Naive thymus-derived CD4-positive, alpha-beta T cell (primary cell): ENCODE measurements around the gene KRTAP19-7. TPM values are rescaled to one million over a fixed set of nuclear protein-coding genes. Genes with fewer than 3 reads are reported as not detected.

ENCODE experiments used
- ATAC-seq: fragments of 150-1000 bp; cut with Tn5 transposase; 2 replicates; pipeline ENCODE4 v1.10.0; 2021; ENCODE audit warnings: mild to moderate bottlenecking, moderate library complexity
- CTCF ChIA-PET: fragments of 350-600 bp; sonication (Branson Sonifier 250); formaldehyde crosslinking; loops from one replicate; lab custom pipeline; 2021; ENCODE audit warnings: antibody characterized with exemption; lab: Charles Lee
- POLR2A ChIA-PET: fragments of 350-600 bp; sonication (Branson Sonifier 250); formaldehyde crosslinking; loops from one replicate; lab custom pipeline; 2021; ENCODE audit warnings: antibody characterized with exemption, inconsistent platforms; lab: Charles Lee
- DNase-seq, 9 donors: peaks; one replicate each; pipeline versions ENCODE4 v3.0.0 to v3.0.0-alpha.2; 2020 to 2022; ENCODE audit warnings: mixed read lengths in 1 of 9
- H3K27ac ChIP-seq: one replicate; pipeline ENCODE4 v1.7.0; 2013; ENCODE audit warnings: mild to moderate bottlenecking, low read depth, low read length, moderate library complexity
- H3K27me3 ChIP-seq, 2 donors: one replicate each; pipeline ENCODE4 v1.7.0; 2013; ENCODE audit warnings: low read length in 2 of 2, mild to moderate bottlenecking in 2 of 2, moderate library complexity in 2 of 2; ENCODE audit not compliant: control insufficient read depth in 2 of 2, insufficient read depth in 2 of 2
- H3K36me3 ChIP-seq, 3 experiments: 1 replicate in 2 of 3; 2 replicates in 1 of 3; pipeline ENCODE4 v1.7.0; 2013; ENCODE audit warnings: low read length in 3 of 3, mild to moderate bottlenecking in 3 of 3, moderate library complexity in 1 of 3; ENCODE audit not compliant: insufficient read depth in 3 of 3, control insufficient read depth in 2 of 3
- H3K4me1 ChIP-seq, 2 donors: one replicate each; pipeline ENCODE4 v1.7.0; 2013; ENCODE audit warnings: low read length in 2 of 2, mild to moderate bottlenecking in 2 of 2, moderate library complexity in 1 of 2; ENCODE audit not compliant: control insufficient read depth in 2 of 2, insufficient read depth in 2 of 2
- H3K4me3 ChIP-seq: 2 replicates; pipeline ENCODE4 v1.7.0; 2013; ENCODE audit warnings: mild to moderate bottlenecking, low read length
- H3K9me3 ChIP-seq, 3 experiments: 1 replicate in 2 of 3; 2 replicates in 1 of 3; pipeline ENCODE4 v1.7.0; 2013; ENCODE audit warnings: low read length in 3 of 3; ENCODE audit not compliant: control insufficient read depth in 2 of 3
- H3K27ac Mint-ChIP-seq, 9 donors: one replicate each; pipeline ENCODE4 v1.8.0; 2020 to 2022; ENCODE audit warnings: mixed read lengths in 9 of 9, mild to moderate bottlenecking in 8 of 9, moderate library complexity in 5 of 9, inconsistent platforms in 2 of 9
- H3K27me3 Mint-ChIP-seq, 5 donors: one replicate each; pipeline ENCODE4 v1.8.0; 2021 to 2022; ENCODE audit warnings: mixed read lengths in 5 of 5, mild to moderate bottlenecking in 1 of 5
- H3K36me3 Mint-ChIP-seq, 5 donors: one replicate each; pipeline ENCODE4 v1.8.0; 2020 to 2022; ENCODE audit warnings: mixed read lengths in 5 of 5, mild to moderate bottlenecking in 3 of 5, inconsistent platforms in 1 of 5
- H3K4me1 Mint-ChIP-seq, 7 donors: one replicate each; pipeline ENCODE4 v1.8.0; 2020 to 2022; ENCODE audit warnings: mixed read lengths in 7 of 7, mild to moderate bottlenecking in 3 of 7, inconsistent platforms in 1 of 7
- H3K4me3 Mint-ChIP-seq, 10 donors: one replicate each; pipeline ENCODE4 v1.8.0; 2020 to 2022; ENCODE audit warnings: mild to moderate bottlenecking in 10 of 10, mixed read lengths in 10 of 10, moderate library complexity in 6 of 10, inconsistent platforms in 2 of 10
- H3K9me3 Mint-ChIP-seq, 11 donors: one replicate each; pipeline ENCODE4 v1.8.0; 2020 to 2022; ENCODE audit warnings: mixed read lengths in 11 of 11, mild to moderate bottlenecking in 4 of 11, inconsistent platforms in 1 of 11, moderate library complexity in 1 of 11
- intact Hi-C, 2 donors: fragments of 100-400 bp; cut with micrococcal nuclease; formaldehyde crosslinking; loops; one replicate each; pipeline ENCODE4 v1.15.1; 2023
- polyA plus RNA-seq, 2 donors: library from polyadenylated mRNA; unstranded; fragments of 300-500 nt; fragmentation: Illumina TruSeq; gene quantifications; one replicate each; pipeline ENCODE4 v1.2.3, GENCODE V29; 2021
- total RNA-seq, 6 experiments: library from RNA in 5 of 6; stranded (reverse) in 5 of 6; gene quantifications; 1 replicate in 5 of 6; 2 replicates in 1 of 6; pipeline ENCODE4 v1.2.3 and lab custom pipeline; 2021 to 2026

Gene KRTAP19-7
- total and polyA plus RNA-seq, 7 experiments from 2014 or later: not detected

DNA sequence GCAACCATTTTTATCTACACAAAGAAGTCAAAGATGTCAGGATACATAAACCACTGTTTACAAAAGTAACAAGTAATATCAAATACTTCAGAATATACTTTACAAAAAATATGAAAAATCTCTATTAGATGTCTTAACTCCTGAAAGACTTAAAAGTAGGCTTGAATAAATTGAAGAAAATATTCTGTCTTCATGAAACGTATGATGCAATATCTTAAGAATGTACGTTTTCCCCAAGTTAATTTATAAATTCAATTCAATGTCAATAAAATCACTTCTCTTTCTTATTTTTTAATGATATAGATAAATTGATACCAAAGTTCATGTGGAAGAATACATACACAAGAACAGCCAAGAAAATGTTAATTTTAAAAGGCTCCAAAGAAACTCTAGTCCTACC, 6.0 kb downstream of the KRTAP19-7 start:
- Mint-ChIP-seq H3K27me3 (peaks cover 0 to 19% (median 8%) of the 10 kb centered on the region in 5 donors), H3K4me3 (no peak overlapping the region), H3K27ac (no peak overlapping the region), H3K9me3 (peaks cover 3 to 19% (median 5%) of the 10 kb centered on the region in 11 donors), H3K36me3 (no peaks in the 10 kb centered on the region), H3K4me1 (no peaks in the 10 kb centered on the region)
- no peak overlapping the region for H3K4me3 ChIP-seq
- intact Hi-C loops: no loop called here
- H3K4me1 ChIP-seq: no peaks in the 10 kb centered on the region
- ChIA-PET POLR2A (no interaction called here), CTCF (no interaction called here)
- ATAC-seq (no peak), DNase-seq (no peak)
- no peaks in the 10 kb centered on the region for H3K9me3 ChIP-seq
- H3K27me3 ChIP-seq: no peaks in the 10 kb centered on the region
- no peak overlapping the region for H3K27ac ChIP-seq
- no peaks in the 10 kb centered on the region for H3K36me3 ChIP-seq

DNA sequence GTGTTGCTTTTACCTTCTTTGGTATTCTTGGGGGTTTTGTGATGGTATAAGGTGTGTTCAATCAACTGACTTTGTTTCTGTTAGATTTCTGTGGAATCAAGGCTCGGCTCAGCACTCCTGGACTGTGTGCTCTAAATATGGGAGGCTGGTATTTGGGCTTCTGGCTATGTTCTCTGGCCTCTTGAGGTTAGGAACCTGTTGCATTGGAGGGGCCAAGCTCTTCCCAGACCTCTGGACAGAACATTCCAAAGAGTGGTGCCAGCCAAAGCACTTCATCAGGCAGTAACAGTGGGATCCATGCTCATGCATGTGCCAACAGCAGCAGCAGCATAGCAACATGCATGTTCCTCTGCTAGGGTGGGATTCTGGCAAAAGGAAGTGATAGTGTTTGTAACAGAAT, 8.3 kb downstream of the KRTAP19-7 start:
- Histone ChIP-seq H3K27ac (no peak overlapping the region), H3K4me1 (no peaks in the 10 kb centered on the region), H3K4me3 (no peak overlapping the region), H3K36me3 (no peaks in the 10 kb centered on the region), H3K27me3 (no peaks in the 10 kb centered on the region), H3K9me3 (no peaks in the 10 kb centered on the region)
- CTCF ChIA-PET: no interaction called here
- Mint-ChIP-seq H3K36me3 (no peaks in the 10 kb centered on the region), H3K27ac (no peak overlapping the region), H3K27me3 (peaks cover 0 to 24% (median 8%) of the 10 kb centered on the region in 5 donors), H3K9me3 (peaks cover 3 to 24% (median 7%) of the 10 kb centered on the region in 11 donors), H3K4me1 (no peaks in the 10 kb centered on the region), H3K4me3 (no peak overlapping the region)
- POLR2A ChIA-PET: no interaction called here
- ATAC-seq (no peak), DNase-seq (no peak)
- intact Hi-C loops: no loop called here

DNA sequence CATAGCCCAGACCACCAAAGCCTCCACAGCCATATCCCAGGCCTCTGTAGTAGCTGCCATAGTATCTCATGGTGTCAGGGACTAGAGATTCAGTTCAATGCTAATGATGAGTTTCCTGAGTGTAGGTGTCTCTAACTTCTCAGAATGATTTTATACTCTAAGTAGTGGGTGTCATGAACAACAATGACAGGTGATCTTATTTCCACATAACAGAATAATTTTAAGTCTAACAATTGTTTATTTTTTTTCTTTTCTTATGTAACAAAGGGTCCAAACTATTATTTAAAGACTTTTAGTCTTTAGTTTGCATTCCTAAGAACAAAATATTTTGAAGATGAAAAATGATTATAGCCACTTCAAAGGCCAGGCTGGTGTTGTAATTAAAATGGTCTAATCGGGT, 19.4 kb downstream of the KRTAP19-7 start, which contains the start of gene KRTAP19-6:
TSS of gene KRTAP19-6 (minus strand) at position 101 of the 400 bp plus-strand sequence. CDS start at position 70, 31 bp downstream.
- Mint-ChIP-seq H3K4me1 (no peaks in the 10 kb centered on the region), H3K27ac (no peak within 1 kb of the TSS), H3K36me3 (no peaks in the 10 kb centered on the region), H3K27me3 (no peaks in the 10 kb centered on the region), H3K9me3 (peaks cover 0 to 11% (median 2%) of the 10 kb centered on the region in 11 donors), H3K4me3 (no peak within 1 kb of the TSS)
- no peaks in the 10 kb centered on the region for H3K36me3 ChIP-seq
- ATAC-seq (no peak), DNase-seq (no peak)
- H3K4me3 ChIP-seq: no peak within 1 kb of the TSS
- H3K27ac ChIP-seq: no peak within 1 kb of the TSS
- no peaks in the 10 kb centered on the region for H3K27me3 ChIP-seq
- no peaks in the 10 kb centered on the region for H3K9me3 ChIP-seq
- POLR2A ChIA-PET: no interaction called here
- CTCF ChIA-PET: no interaction called here
- no peaks in the 10 kb centered on the region for H3K4me1 ChIP-seq
- intact Hi-C loops: no loop called here

DNA sequence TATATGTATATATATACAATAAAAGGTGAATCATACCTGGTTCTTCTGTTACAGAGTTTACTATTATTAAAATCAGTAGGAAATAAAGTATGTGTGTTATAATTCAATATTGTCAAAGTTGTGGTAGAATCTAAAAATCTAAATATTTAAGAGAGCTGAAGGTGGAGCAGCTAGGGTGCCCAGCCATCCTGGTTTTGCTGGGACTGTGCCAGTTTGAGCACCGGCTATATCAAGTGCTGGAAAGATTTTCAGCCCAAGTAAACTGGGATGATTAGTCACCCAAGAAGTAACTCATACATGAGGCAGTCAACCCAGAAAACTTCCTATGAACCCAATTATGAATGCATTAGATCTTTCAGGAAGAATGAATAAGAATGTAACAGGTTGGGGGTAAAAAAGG, 42.2 kb downstream of the KRTAP19-7 start:
- POLR2A ChIA-PET: no interaction called here
- no peak overlapping the region for H3K4me3 Mint-ChIP-seq

DNA sequence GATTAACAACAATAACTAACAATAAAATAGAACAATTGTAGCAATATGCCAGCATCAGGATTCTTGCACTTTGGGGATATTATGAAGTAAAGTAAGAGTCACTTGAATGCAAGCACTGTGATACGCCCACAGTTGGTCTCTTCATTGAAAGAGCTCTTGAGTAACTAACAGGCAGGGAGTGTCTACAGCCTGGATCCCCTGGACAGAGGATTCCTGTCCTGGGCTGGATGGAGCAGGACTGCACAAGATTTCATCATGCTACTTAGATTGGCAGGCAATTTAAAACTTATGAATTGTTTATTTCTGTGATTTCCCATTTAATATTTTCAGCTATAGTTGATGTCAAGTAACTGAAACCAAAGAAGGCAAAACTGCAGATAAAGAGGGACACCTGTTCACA, 45.4 kb downstream of the KRTAP19-7 start:
- Histone ChIP-seq H3K27me3 (peaks cover 0 to 3% of the 10 kb centered on the region in 2 donors), H3K27ac (no peak overlapping the region), H3K4me3 (no peak overlapping the region), H3K9me3 (no peaks in the 10 kb centered on the region), H3K4me1 (no peaks in the 10 kb centered on the region), H3K36me3 (no peaks in the 10 kb centered on the region)
- no peak for ATAC-seq
- Mint-ChIP-seq H3K27me3 (peaks cover 0 to 17% (median 7%) of the 10 kb centered on the region in 5 donors), H3K4me3 (no peak overlapping the region), H3K27ac (no peak overlapping the region), H3K36me3 (no peaks in the 10 kb centered on the region), H3K9me3 (peaks cover 0 to 6% (median 0%) of the 10 kb centered on the region in 11 donors), H3K4me1 (no peaks in the 10 kb centered on the region)
- ChIA-PET CTCF (no interaction called here), POLR2A (no interaction called here)
- intact Hi-C loops: no loop called here
- DNase-seq: no peak

More for the DNA sequence above, 42.2 kb downstream of the KRTAP19-7 start:
- Mint-ChIP-seq H3K9me3 (peaks cover 0 to 6% (median 0%) of the 10 kb centered on the region in 11 donors), H3K36me3 (no peaks in the 10 kb centered on the region), H3K27me3 (peaks cover 0 to 12% (median 4%) of the 10 kb centered on the region in 5 donors), H3K27ac (no peak overlapping the region), H3K4me1 (no peaks in the 10 kb centered on the region)
- peaks cover 0 to 3% of the 10 kb centered on the region in 2 donors for H3K27me3 ChIP-seq
- no peak overlapping the region for H3K27ac ChIP-seq
- intact Hi-C loops: no loop called here
- no peaks in the 10 kb centered on the region for H3K9me3 ChIP-seq
- CTCF ChIA-PET: no interaction called here
- no peak overlapping the region for H3K4me3 ChIP-seq
- DNase-seq (no peak), ATAC-seq (no peak)
- H3K36me3 ChIP-seq: no peaks in the 10 kb centered on the region
- H3K4me1 ChIP-seq: no peaks in the 10 kb centered on the region

Other genes with a start within 250 kb of the KRTAP19-7 start
- not detected for gene KRTAP26-1, start 241.0 kb downstream of the KRTAP19-7 start, total RNA-seq
- not detected for gene KRTAP26-1, start 241.0 kb downstream of the KRTAP19-7 start, polyA plus RNA-seq
- not detected for gene KRTAP27-1, start 223.6 kb downstream of the KRTAP19-7 start, total RNA-seq
- gene KRTAP27-1, start 223.6 kb downstream of the KRTAP19-7 start, polyA plus RNA-seq: not detected
- not detected for gene KRTAP23-1, start 212.7 kb downstream of the KRTAP19-7 start, total RNA-seq
- not detected for gene KRTAP23-1, start 212.7 kb downstream of the KRTAP19-7 start, polyA plus RNA-seq
- gene KRTAP13-2, start 189.0 kb downstream of the KRTAP19-7 start, total RNA-seq: not detected
- gene KRTAP13-2, start 189.0 kb downstream of the KRTAP19-7 start, polyA plus RNA-seq: not detected
- gene KRTAP13-1, start 165.3 kb downstream of the KRTAP19-7 start, total RNA-seq: not detected
- not detected for gene KRTAP13-1, start 165.3 kb downstream of the KRTAP19-7 start, polyA plus RNA-seq
- not detected for gene KRTAP13-3, start 135.4 kb downstream of the KRTAP19-7 start, total RNA-seq
- gene KRTAP13-3, start 135.4 kb downstream of the KRTAP19-7 start, polyA plus RNA-seq: not detected
- gene KRTAP13-4, start 131.1 kb downstream of the KRTAP19-7 start, total RNA-seq: not detected
- gene KRTAP13-4, start 131.1 kb downstream of the KRTAP19-7 start, polyA plus RNA-seq: not detected
- gene KRTAP15-1, start 121.0 kb downstream of the KRTAP19-7 start, total RNA-seq: not detected
- gene KRTAP15-1, start 121.0 kb downstream of the KRTAP19-7 start, polyA plus RNA-seq: not detected
- not detected for gene KRTAP19-1, start 80.9 kb downstream of the KRTAP19-7 start, total RNA-seq
- not detected for gene KRTAP19-1, start 80.9 kb downstream of the KRTAP19-7 start, polyA plus RNA-seq
- gene KRTAP19-2, start 73.9 kb downstream of the KRTAP19-7 start, total RNA-seq: not detected
- gene KRTAP19-2, start 73.9 kb downstream of the KRTAP19-7 start, polyA plus RNA-seq: not detected
- gene KRTAP19-3, start 69.3 kb downstream of the KRTAP19-7 start, total RNA-seq: not detected
- gene KRTAP19-3, start 69.3 kb downstream of the KRTAP19-7 start, polyA plus RNA-seq: not detected
- gene KRTAP19-4, start 64.1 kb downstream of the KRTAP19-7 start, total RNA-seq: not detected
- gene KRTAP19-4, start 64.1 kb downstream of the KRTAP19-7 start, polyA plus RNA-seq: not detected
- gene KRTAP19-5, start 59.2 kb downstream of the KRTAP19-7 start, total RNA-seq: not detected
- gene KRTAP19-5, start 59.2 kb downstream of the KRTAP19-7 start, polyA plus RNA-seq: not detected
- gene KRTAP19-6, start 19.4 kb downstream of the KRTAP19-7 start, total RNA-seq: not detected
- not detected for gene KRTAP19-6, start 19.4 kb downstream of the KRTAP19-7 start, polyA plus RNA-seq
- not detected for gene KRTAP22-2, start 29.1 kb upstream of the KRTAP19-7 start, total RNA-seq
- not detected for gene KRTAP22-2, start 29.1 kb upstream of the KRTAP19-7 start, polyA plus RNA-seq
- gene KRTAP6-3, start 31.1 kb upstream of the KRTAP19-7 start, total RNA-seq: not detected
- gene KRTAP6-3, start 31.1 kb upstream of the KRTAP19-7 start, polyA plus RNA-seq: not detected
- gene KRTAP6-2, start 37.6 kb upstream of the KRTAP19-7 start, total RNA-seq: not detected
- gene KRTAP6-2, start 37.6 kb upstream of the KRTAP19-7 start, polyA plus RNA-seq: not detected
- not detected for gene KRTAP22-1, start 39.8 kb upstream of the KRTAP19-7 start, total RNA-seq
- not detected for gene KRTAP22-1, start 39.8 kb upstream of the KRTAP19-7 start, polyA plus RNA-seq
- not detected for gene KRTAP6-1, start 52.6 kb upstream of the KRTAP19-7 start, total RNA-seq
- not detected for gene KRTAP6-1, start 52.6 kb upstream of the KRTAP19-7 start, polyA plus RNA-seq
- gene KRTAP20-1, start 55.1 kb upstream of the KRTAP19-7 start, total RNA-seq: not detected
- gene KRTAP20-1, start 55.1 kb upstream of the KRTAP19-7 start, polyA plus RNA-seq: not detected
- not detected for gene KRTAP20-4, start 59.3 kb upstream of the KRTAP19-7 start, total RNA-seq
- gene KRTAP20-4, start 59.3 kb upstream of the KRTAP19-7 start, polyA plus RNA-seq: not detected
- gene KRTAP20-2, start 73.9 kb upstream of the KRTAP19-7 start, total RNA-seq: not detected
- not detected for gene KRTAP20-2, start 73.9 kb upstream of the KRTAP19-7 start, polyA plus RNA-seq
- not detected for gene KRTAP20-3, start 81.5 kb upstream of the KRTAP19-7 start, total RNA-seq
- gene KRTAP20-3, start 81.5 kb upstream of the KRTAP19-7 start, polyA plus RNA-seq: not detected
- gene KRTAP21-3, start 157.5 kb upstream of the KRTAP19-7 start, total RNA-seq: not detected
- gene KRTAP21-3, start 157.5 kb upstream of the KRTAP19-7 start, polyA plus RNA-seq: not detected
- gene KRTAP21-2, start 185.9 kb upstream of the KRTAP19-7 start, total RNA-seq: not detected
- not detected for gene KRTAP21-2, start 185.9 kb upstream of the KRTAP19-7 start, polyA plus RNA-seq
- gene KRTAP21-1, start 194.1 kb upstream of the KRTAP19-7 start, total RNA-seq: not detected
- not detected for gene KRTAP21-1, start 194.1 kb upstream of the KRTAP19-7 start, polyA plus RNA-seq